ENCODE data around the gene SYT7. TPM values are rescaled to one million over a fixed set of nuclear protein-coding genes. Genes with fewer than 3 reads are reported as not detected.
A peak's percentile ranks its signal among the peaks of the same experiment; 100 is the strongest.

Gene SYT7
- total RNA-seq, 2 donors from 2014 or later = 2.0 to 3.4 TPM

DNA sequence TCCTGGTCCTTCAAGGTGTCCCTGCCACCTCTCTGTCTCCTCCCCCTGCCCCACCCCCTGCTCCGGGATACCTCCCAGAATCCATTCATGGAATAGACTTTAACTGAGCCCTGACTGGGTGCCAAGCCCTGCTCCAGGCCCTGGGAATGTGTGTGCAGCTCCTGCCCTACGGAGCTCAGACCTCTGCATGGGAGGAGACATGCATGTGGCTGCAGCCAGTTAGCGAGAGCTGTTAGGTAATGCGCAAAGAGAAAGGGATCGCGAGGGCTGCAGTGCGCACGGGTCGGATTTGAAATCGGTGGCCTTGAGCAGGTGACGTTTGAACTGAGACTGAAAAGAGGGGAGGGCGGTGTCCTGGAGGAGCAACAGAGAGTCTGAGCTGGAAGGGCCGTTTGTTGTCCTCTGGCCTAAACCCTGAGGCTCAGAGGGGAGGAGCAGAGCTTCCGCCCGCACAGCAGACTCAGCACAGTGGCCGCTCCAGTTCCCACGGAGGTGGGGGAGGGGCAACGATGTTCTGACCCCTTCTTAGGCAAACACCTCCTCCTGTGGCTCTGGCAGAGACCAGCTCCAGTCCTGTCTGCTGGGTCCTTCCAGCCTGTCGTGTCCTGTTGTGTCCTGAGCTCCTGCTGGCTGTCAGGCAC lies 92.1 kb downstream of the SYT7 start:
- WGBS, 2 experiments (ENCODE audit: insufficient coverage in 1 of 2, insufficient read length in 1 of 2) = 28 to 38% methylated on average over 15 to 19 of the region's 19 CpGs
- TF ChIP-seq, protein P1, sequence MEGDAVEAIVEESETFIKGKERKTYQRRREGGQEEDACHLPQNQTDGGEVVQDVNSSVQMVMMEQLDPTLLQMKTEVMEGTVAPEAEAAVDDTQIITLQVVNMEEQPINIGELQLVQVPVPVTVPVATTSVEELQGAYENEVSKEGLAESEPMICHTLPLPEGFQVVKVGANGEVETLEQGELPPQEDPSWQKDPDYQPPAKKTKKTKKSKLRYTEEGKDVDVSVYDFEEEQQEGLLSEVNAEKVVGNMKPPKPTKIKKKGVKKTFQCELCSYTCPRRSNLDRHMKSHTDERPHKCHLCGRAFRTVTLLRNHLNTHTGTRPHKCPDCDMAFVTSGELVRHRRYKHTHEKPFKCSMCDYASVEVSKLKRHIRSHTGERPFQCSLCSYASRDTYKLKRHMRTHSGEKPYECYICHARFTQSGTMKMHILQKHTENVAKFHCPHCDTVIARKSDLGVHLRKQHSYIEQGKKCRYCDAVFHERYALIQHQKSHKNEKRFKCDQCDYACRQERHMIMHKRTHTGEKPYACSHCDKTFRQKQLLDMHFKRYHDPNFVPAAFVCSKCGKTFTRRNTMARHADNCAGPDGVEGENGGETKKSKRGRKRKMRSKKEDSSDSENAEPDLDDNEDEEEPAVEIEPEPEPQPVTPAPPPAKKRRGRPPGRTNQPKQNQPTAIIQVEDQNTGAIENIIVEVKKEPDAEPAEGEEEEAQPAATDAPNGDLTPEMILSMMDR (conservative IDR thresholded peaks at IDR 0.05) = no peak
- Histone ChIP-seq H3K27ac (ENCODE audit: low read depth, low read length) (no peak overlapping the region), H3K27me3 (ENCODE audit: control insufficient read depth, insufficient read depth, low read length, poor library complexity, severe bottlenecking) (no peaks in the 10 kb centered on the region), H3K4me3 (ENCODE audit: low read length) (no peak overlapping the region), H3K9ac (ENCODE audit: extremely low read depth, low read length, poor library complexity, severe bottlenecking) (no peak overlapping the region), H3K36me3 (ENCODE audit: control insufficient read depth, insufficient read depth, low read length) (no peaks in the 10 kb centered on the region), H3K9me3 (ENCODE audit: control insufficient read depth, low read length) (no peaks in the 10 kb centered on the region), H3K4me1 (ENCODE audit: control insufficient read depth, insufficient read depth, low read length) (peaks cover 3% of the 10 kb centered on the region)
- Mint-ChIP-seq H3K4me1 (peaks cover 14% of the 10 kb centered on the region), H3K9me3 (no peaks in the 10 kb centered on the region), H3K27ac (peak overlapping the region; percentile 77), H3K36me3 (ENCODE audit: low read depth) (peaks cover 2% of the 10 kb centered on the region), H3K27me3 (ENCODE audit: insufficient read depth) (peaks cover 6% of the 10 kb centered on the region), H3K4me3 (peak overlapping the region; percentile 38)
- peak; percentile 83 for DNase-seq

DNA sequence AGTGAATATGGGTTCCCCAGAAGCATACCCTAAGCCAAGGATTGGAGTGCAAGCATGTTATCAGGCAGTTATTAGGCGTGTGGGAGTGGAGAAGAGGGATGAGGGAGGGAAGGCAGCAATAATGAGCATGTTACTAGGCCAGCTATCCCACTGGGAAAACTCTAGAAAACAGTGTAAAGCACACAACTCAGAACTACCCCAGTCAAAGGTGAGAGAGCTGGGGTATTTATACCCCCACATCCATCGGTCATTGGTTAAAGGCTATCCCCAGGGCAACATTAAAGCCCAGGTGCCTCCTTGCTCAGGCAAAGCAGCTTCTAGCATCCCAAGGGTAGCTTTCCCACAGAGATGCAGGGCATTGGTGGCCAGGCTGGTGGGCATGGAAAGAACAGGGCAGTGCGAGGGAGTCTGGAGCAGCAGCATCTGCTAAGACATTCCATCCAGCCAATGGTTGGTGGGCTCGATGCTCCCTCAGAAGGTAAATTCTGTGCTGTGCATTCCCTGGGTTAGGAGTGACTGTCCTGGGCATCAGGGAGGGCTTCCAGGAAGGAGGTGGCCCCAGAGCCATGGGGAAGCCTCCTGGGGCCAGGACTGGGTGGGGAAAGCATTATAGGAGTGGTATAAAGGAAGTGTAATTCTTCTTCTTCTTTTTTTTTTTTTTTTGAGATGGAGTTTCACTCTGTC lies 93.4 kb downstream of the SYT7 start:
- Histone ChIP-seq H3K4me1 (ENCODE audit: control insufficient read depth, insufficient read depth, low read length) (peaks cover 3% of the 10 kb centered on the region), H3K9me3 (ENCODE audit: control insufficient read depth, low read length) (no peaks in the 10 kb centered on the region), H3K4me3 (ENCODE audit: low read length) (no peak overlapping the region), H3K27me3 (ENCODE audit: control insufficient read depth, insufficient read depth, low read length, poor library complexity, severe bottlenecking) (no peaks in the 10 kb centered on the region), H3K9ac (ENCODE audit: extremely low read depth, low read length, poor library complexity, severe bottlenecking) (no peak overlapping the region), H3K36me3 (ENCODE audit: control insufficient read depth, insufficient read depth, low read length) (no peaks in the 10 kb centered on the region), H3K27ac (ENCODE audit: low read depth, low read length) (no peak overlapping the region)
- Mint-ChIP-seq H3K36me3 (ENCODE audit: low read depth) (peaks cover 2% of the 10 kb centered on the region), H3K4me1 (peaks cover 14% of the 10 kb centered on the region), H3K27me3 (ENCODE audit: insufficient read depth) (peaks cover 7% of the 10 kb centered on the region), H3K4me3 (no peak overlapping the region), H3K9me3 (no peaks in the 10 kb centered on the region), H3K27ac (no peak overlapping the region)
- TF ChIP-seq, protein P1 (conservative IDR thresholded peaks at IDR 0.05) = no peak
- WGBS, 2 experiments (ENCODE audit: insufficient coverage in 1 of 2, insufficient read length in 1 of 2) = 88 to 96% methylated on average over 3 to 4 of the region's 4 CpGs
- no peak for DNase-seq

DNA sequence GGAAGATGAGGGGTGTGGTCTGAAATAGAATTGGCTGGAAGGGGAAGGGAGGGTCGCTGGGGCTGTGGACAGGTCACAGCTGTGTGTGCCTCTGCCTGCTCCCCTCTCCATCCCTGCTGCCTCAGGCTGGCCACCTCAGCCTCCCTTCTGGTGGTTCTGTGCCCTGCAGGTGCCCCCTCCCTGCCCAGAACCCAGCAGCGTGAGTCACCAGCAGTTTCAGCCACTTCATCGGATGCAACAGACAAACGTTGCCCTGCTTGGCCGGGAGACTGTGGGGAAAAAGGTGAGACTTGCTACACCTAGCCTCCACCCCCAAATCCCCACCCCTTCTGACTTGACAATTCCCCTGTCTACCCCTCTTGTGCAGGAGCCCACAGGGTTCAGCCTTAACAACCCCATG lies 94.1 kb downstream of the SYT7 start:
- peaks cover 14% of the 10 kb centered on the region for H3K4me1 Mint-ChIP-seq
- WGBS, 2 experiments (ENCODE audit: insufficient coverage in 1 of 2, insufficient read length in 1 of 2) = 81% methylated on average over 5 of the region's 5 CpGs; no CpG with 5 or more reads in 1 of the 2 experiments
- Histone ChIP-seq H3K27me3 (ENCODE audit: control insufficient read depth, insufficient read depth, low read length, poor library complexity, severe bottlenecking) (no peaks in the 10 kb centered on the region), H3K4me1 (ENCODE audit: control insufficient read depth, insufficient read depth, low read length) (peaks cover 3% of the 10 kb centered on the region), H3K9me3 (ENCODE audit: control insufficient read depth, low read length) (no peaks in the 10 kb centered on the region), H3K4me3 (ENCODE audit: low read length) (no peak overlapping the region), H3K9ac (ENCODE audit: extremely low read depth, low read length, poor library complexity, severe bottlenecking) (no peak overlapping the region), H3K27ac (ENCODE audit: low read depth, low read length) (no peak overlapping the region), H3K36me3 (ENCODE audit: control insufficient read depth, insufficient read depth, low read length) (no peaks in the 10 kb centered on the region)
- H3K27me3 Mint-ChIP-seq (ENCODE audit: insufficient read depth) = peaks cover 7% of the 10 kb centered on the region
- H3K27ac Mint-ChIP-seq = no peak overlapping the region
- peaks cover 2% of the 10 kb centered on the region for H3K36me3 Mint-ChIP-seq (ENCODE audit: low read depth)
- TF ChIP-seq, protein P1 (conservative IDR thresholded peaks at IDR 0.05) = no peak
- H3K4me3 Mint-ChIP-seq = no peak overlapping the region
- no peak for DNase-seq
- no peaks in the 10 kb centered on the region for H3K9me3 Mint-ChIP-seq

Data from endodermal cell (in vitro differentiated cells).